A549 (cell line): ENCODE data around the gene ZNF407.

Source experiments
- CBX2 ChIP-seq: fragments of 200-600 bp; sonication (generic); IDR thresholded peaks from 2 replicates; pipeline ENCODE4 v1.6.1; 2016; ENCODE audit warnings: low read depth, mild to moderate bottlenecking, borderline replicate concordance
- KDM5A ChIP-seq: fragments of 200-600 bp; sonication (generic); IDR thresholded peaks from 2 replicates; pipeline ENCODE4 v1.6.1; 2016; ENCODE audit warnings: antibody characterized with exemption, mild to moderate bottlenecking
- POLR2A ChIP-seq: IDR thresholded peaks from 2 replicates; pipeline ENCODE4 v1.6.1; 2012; ENCODE audit warnings: mild to moderate bottlenecking, low read length
- POLR2AphosphoS2 ChIP-seq: conservative IDR thresholded peaks from 2 replicates; pipeline ENCODE4 v1.6.1; 2012; ENCODE audit warnings: low read length, improper control_type of control experiment, inconsistent platforms
- RAD21 ChIP-seq, 2 experiments: fragments of >200 bp in 1 of 2; sonication (Bioruptor Twin) in 1 of 2; formaldehyde crosslinking in 1 of 2; IDR thresholded peaks in 1 of 2; conservative IDR thresholded peaks in 1 of 2; 2 replicates in 1 of 2; 3 replicates in 1 of 2; pipeline ENCODE4 v1.6.1; 2012 to 2018; ENCODE audit warnings: inconsistent platforms in 1 of 2
- REST ChIP-seq: fragments of 200-600 bp; sonication (generic); IDR thresholded peaks from 2 replicates; pipeline ENCODE4 v1.6.1; 2016; ENCODE audit warnings: antibody characterized with exemption, mild to moderate bottlenecking, moderate library complexity
- SREBF2 ChIP-seq: fragments of 450-650 bp; IDR thresholded peaks from 2 replicates; pipeline ENCODE4 v1.6.1; 2014; ENCODE audit warnings: mild to moderate bottlenecking, moderate library complexity
- ZNF302 ChIP-seq: fragments of 250-450 bp; sonication (Bioruptor Pico); IDR thresholded peaks from 2 replicates; pipeline ENCODE4 v1.9.0; 2021; ENCODE audit warnings: inconsistent platforms, mild to moderate bottlenecking, moderate library complexity
- TF ChIP-seq, protein P1 (sequence below): fragments of >200 bp; sonication (Bioruptor Twin); formaldehyde crosslinking; IDR thresholded peaks from 3 replicates; pipeline ENCODE4 v1.5.1; 2016

DNA sequence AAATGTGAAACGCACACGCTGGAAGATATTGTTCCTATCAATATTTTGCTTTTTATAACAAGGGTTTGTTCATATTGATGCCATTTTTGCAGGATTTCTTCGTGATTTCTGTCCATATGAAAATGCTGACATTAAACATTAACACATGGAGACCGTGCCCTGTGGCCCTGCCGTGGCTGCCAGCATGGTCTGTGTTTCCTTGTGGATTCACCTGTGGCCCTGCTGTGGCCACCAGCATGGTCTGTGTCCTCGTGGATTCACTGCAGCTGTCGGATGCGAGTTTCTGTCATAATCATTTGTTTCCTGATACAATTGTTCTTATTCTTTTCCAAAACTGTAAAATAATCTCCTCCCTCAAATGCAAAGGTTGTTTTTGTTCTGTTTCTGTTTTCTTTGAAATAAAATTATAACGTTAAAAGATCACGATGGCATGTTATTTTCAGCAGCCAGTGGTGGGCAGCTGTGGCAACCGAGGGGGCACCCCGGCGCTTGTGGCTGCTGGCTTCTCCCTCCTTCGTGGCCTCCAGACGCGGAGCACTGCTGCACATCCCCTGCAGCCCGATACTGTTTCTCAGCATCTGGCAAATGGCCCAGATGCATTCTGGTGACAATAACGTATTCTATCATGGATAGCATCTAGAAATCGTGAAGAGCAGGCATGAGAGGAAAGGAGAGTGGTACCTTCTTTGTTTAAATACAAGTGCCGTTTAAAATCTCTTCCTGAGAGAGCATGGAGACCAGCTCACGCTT is 467.8 kb downstream of the ZNF407 start:
- TF ChIP-seq RAD21 (conservative IDR thresholded peaks at IDR 0.05 in 1 of 2, IDR thresholded peaks at IDR 0.05 in 1 of 2) (no peak), KDM5A (no peak), CBX2 (no peak), SREBF2 (no peak), POLR2AphosphoS2 (no peak), POLR2A (no peak), ZNF302 (CRISPR knock-in tag) (no peak), REST (no peak)
- TF ChIP-seq, protein P1, sequence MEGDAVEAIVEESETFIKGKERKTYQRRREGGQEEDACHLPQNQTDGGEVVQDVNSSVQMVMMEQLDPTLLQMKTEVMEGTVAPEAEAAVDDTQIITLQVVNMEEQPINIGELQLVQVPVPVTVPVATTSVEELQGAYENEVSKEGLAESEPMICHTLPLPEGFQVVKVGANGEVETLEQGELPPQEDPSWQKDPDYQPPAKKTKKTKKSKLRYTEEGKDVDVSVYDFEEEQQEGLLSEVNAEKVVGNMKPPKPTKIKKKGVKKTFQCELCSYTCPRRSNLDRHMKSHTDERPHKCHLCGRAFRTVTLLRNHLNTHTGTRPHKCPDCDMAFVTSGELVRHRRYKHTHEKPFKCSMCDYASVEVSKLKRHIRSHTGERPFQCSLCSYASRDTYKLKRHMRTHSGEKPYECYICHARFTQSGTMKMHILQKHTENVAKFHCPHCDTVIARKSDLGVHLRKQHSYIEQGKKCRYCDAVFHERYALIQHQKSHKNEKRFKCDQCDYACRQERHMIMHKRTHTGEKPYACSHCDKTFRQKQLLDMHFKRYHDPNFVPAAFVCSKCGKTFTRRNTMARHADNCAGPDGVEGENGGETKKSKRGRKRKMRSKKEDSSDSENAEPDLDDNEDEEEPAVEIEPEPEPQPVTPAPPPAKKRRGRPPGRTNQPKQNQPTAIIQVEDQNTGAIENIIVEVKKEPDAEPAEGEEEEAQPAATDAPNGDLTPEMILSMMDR = no peak
